PC-9 (cell line): ENCODE measurements around the gene MESP2. TPM values are rescaled to one million over a fixed set of nuclear protein-coding genes. Genes with fewer than 3 reads are reported as not detected.

ENCODE experiments used
- BruUV-seq: library from RNA; stranded (reverse); fragments of 400-500 nt; replicated peaks from 2 replicates; lab custom pipeline; 2021; lab: Mats Ljungman, UMichigan
- CTCF ChIA-PET: fragments of 300-600 bp; sonication (Branson Sonifier 250); formaldehyde crosslinking; loops from one replicate; lab custom pipeline; 2022; ENCODE audit warnings: antibody characterized with exemption; lab: Charles Lee
- POLR2A ChIA-PET: fragments of 300-600 bp; sonication (Branson Sonifier 250); formaldehyde crosslinking; loops from one replicate; lab custom pipeline; 2022; ENCODE audit warnings: antibody characterized with exemption; ENCODE audit not compliant: unreplicated experiment; lab: Charles Lee
- DNase-seq, 2 experiments: peaks; one replicate each; pipeline versions ENCODE4 v3.0.0 to v3.0.0-alpha.2; 2015 to 2022; ENCODE audit warnings: mixed read lengths in 1 of 2
- H2AFZ ChIP-seq: fragments of 200-600 bp; sonication (generic); 2 replicates; pipeline ENCODE4 v1.8.1; 2017; ENCODE audit warnings: antibody characterized with exemption
- H3F3A ChIP-seq: fragments of 200-600 bp; sonication (generic); 2 replicates; pipeline ENCODE4 v1.8.1; 2017; ENCODE audit warnings: antibody characterized with exemption, mild to moderate bottlenecking, low read depth; ENCODE audit not compliant: insufficient read depth
- H3K27ac ChIP-seq: fragments of 200-600 bp; sonication (generic); 2 replicates; pipeline ENCODE4 v1.6.1; 2016; ENCODE audit warnings: mixed run types
- H3K27me3 ChIP-seq: fragments of 200-600 bp; sonication (generic); 2 replicates; pipeline ENCODE4 v1.6.1; 2016; ENCODE audit warnings: low read depth, mixed run types; ENCODE audit not compliant: insufficient read depth
- H3K36me3 ChIP-seq: fragments of 200-600 bp; sonication (generic); 2 replicates; pipeline ENCODE4 v1.6.1; 2016; ENCODE audit warnings: low read depth, mixed run types
- H3K4me1 ChIP-seq: fragments of 200-600 bp; sonication (generic); replicated peaks from 2 replicates; pipeline ENCODE4 v1.6.1; 2016; ENCODE audit warnings: mixed run types; ENCODE audit not compliant: insufficient read depth
- H3K4me2 ChIP-seq: fragments of 200-600 bp; sonication (generic); 2 replicates; pipeline ENCODE4 v1.6.1; 2017; ENCODE audit warnings: mixed run types
- H3K4me3 ChIP-seq: fragments of 200-600 bp; sonication (generic); 2 replicates; pipeline ENCODE4 v1.6.1; 2016; ENCODE audit warnings: mixed run types
- H3K79me2 ChIP-seq: fragments of 200-600 bp; sonication (generic); 2 replicates; pipeline ENCODE4 v1.6.1; 2017; ENCODE audit warnings: low read depth, mixed run types
- H3K9me2 ChIP-seq: fragments of 200-600 bp; sonication (generic); 2 replicates; pipeline ENCODE4 v1.8.1; 2017; ENCODE audit warnings: mild to moderate bottlenecking; ENCODE audit not compliant: insufficient read depth
- H3K9me3 ChIP-seq: fragments of 200-600 bp; sonication (generic); 2 replicates; pipeline ENCODE4 v1.8.1; 2016; ENCODE audit warnings: low read depth; ENCODE audit not compliant: insufficient read depth
- H4K20me1 ChIP-seq: fragments of 200-600 bp; sonication (generic); 2 replicates; pipeline ENCODE4 v1.8.1; 2017; ENCODE audit not compliant: insufficient read depth
- EZH2 ChIP-seq: fragments of 200-600 bp; sonication (generic); IDR thresholded peaks from 2 replicates; pipeline ENCODE4 v1.8.0; 2017; ENCODE audit warnings: antibody characterized with exemption, low read depth
- intact Hi-C: fragments of 100-400 bp; cut with micrococcal nuclease; formaldehyde crosslinking; loops from one replicate; pipeline ENCODE4 v1.10.0; 2022; ENCODE audit not compliant: unreplicated experiment
- total RNA-seq: library from RNA; stranded (reverse); gene quantifications from 2 replicates; pipeline ENCODE4 v1.2.3, GENCODE V29; 2021
- TF ChIP-seq, protein P1 (sequence below): fragments of 200-600 bp; sonication (generic); conservative IDR thresholded peaks from 2 replicates; pipeline ENCODE4 v1.6.1; 2017; ENCODE audit warnings: mixed run types, antibody characterized with exemption, mild to moderate bottlenecking, moderate library complexity

The MESP2 gene
- total RNA-seq, 1 experiment from 2014 or later, result 1.3 TPM

DNA sequence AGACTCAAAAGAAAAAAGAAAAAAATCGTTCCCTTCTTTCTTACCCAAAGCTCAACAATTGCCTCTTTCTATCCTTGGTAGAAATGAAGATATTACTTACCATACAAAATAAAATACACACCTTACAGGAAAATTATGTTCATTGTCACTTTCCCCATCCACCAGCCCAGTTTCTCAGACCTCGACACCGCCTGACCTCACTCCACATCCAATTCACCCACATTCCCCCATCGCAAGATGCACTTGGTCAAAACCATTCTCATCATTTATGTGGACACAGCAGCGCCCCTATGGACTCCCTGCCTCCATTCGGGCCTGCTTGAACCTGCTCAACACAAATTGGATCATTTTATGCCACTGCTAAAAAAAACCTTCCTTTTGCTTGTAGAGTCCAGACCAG lies 31.6 kb downstream of the MESP2 start:
- peaks cover 21% of the 10 kb centered on the region; the same call in 1 of the 2 replicates for H3K36me3 ChIP-seq
- ChIA-PET CTCF (no interaction called here), POLR2A (interaction anchor here (0.7 kb wide), 1 partner anchor 29 kb away, joined by 5 read pairs; no protein-coding TSS in a partner anchor)
- no peaks in the 10 kb centered on the region for H3K9me2 ChIP-seq
- H4K20me1 ChIP-seq, result peaks cover 31% of the 10 kb centered on the region; the same call in 1 of the 2 replicates
- H3K27ac ChIP-seq, result 0 out of 2 replicates have a peak overlapping the region, but pooled peaks have one; percentile 16
- H3K4me2 ChIP-seq, result no peak overlapping the region
- no peaks in the 10 kb centered on the region for H3K9me3 ChIP-seq
- H3K27me3 ChIP-seq, result no peaks in the 10 kb centered on the region
- peaks cover 66% of the 10 kb centered on the region for H3K79me2 ChIP-seq
- TF ChIP-seq EZH2, result no peak
- TF ChIP-seq, protein P1, sequence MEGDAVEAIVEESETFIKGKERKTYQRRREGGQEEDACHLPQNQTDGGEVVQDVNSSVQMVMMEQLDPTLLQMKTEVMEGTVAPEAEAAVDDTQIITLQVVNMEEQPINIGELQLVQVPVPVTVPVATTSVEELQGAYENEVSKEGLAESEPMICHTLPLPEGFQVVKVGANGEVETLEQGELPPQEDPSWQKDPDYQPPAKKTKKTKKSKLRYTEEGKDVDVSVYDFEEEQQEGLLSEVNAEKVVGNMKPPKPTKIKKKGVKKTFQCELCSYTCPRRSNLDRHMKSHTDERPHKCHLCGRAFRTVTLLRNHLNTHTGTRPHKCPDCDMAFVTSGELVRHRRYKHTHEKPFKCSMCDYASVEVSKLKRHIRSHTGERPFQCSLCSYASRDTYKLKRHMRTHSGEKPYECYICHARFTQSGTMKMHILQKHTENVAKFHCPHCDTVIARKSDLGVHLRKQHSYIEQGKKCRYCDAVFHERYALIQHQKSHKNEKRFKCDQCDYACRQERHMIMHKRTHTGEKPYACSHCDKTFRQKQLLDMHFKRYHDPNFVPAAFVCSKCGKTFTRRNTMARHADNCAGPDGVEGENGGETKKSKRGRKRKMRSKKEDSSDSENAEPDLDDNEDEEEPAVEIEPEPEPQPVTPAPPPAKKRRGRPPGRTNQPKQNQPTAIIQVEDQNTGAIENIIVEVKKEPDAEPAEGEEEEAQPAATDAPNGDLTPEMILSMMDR, result no peak
- no peak overlapping the region for H3K4me3 ChIP-seq
- peaks cover 11% of the 10 kb centered on the region; the same call in 1 of the 2 replicates for H3F3A ChIP-seq
- DNase-seq, result no peak
- intact Hi-C loops, result no loop called here
- BruUV-seq, result no TSS peak
- no peak overlapping the region for H2AFZ ChIP-seq
- peaks cover 30% of the 10 kb centered on the region for H3K4me1 ChIP-seq

- peaks cover 73% of the 10 kb centered on the region for H3K79me2 ChIP-seq
- no peaks in the 10 kb centered on the region for H3K9me3 ChIP-seq
- no peaks in the 10 kb centered on the region for H3K27me3 ChIP-seq
- DNase-seq, result no peak
- POLR2A ChIA-PET, result interaction anchor here (0.6 kb wide), 1 partner anchor 29 kb away, joined by 4 read pairs; no protein-coding TSS in a partner anchor
- H3K4me1 ChIP-seq, result peaks cover 37% of the 10 kb centered on the region
- BruUV-seq, result no TSS peak
- H3K27ac ChIP-seq, result 0 out of 2 replicates have a peak overlapping the region, but pooled peaks have one; percentile 16
- no peak overlapping the region for H2AFZ ChIP-seq
- peaks cover 14% of the 10 kb centered on the region; the same call in 1 of the 2 replicates for H3F3A ChIP-seq
- no peak overlapping the region for H3K4me3 ChIP-seq
- H3K36me3 ChIP-seq, result peaks cover 23% of the 10 kb centered on the region; the same call in 1 of the 2 replicates
- CTCF ChIA-PET, result no interaction called here
- intact Hi-C loops, result no loop called here
- H3K9me2 ChIP-seq, result no peaks in the 10 kb centered on the region
- TF ChIP-seq, protein P1, result no peak
- TF ChIP-seq EZH2, result no peak
- no peak overlapping the region for H3K4me2 ChIP-seq
- peaks cover 31% of the 10 kb centered on the region; the same call in 1 of the 2 replicates for H4K20me1 ChIP-seq
Observed at GRCh38 chr15:89808160-89808870, 32.2 kb downstream of the MESP2 start.

DNA sequence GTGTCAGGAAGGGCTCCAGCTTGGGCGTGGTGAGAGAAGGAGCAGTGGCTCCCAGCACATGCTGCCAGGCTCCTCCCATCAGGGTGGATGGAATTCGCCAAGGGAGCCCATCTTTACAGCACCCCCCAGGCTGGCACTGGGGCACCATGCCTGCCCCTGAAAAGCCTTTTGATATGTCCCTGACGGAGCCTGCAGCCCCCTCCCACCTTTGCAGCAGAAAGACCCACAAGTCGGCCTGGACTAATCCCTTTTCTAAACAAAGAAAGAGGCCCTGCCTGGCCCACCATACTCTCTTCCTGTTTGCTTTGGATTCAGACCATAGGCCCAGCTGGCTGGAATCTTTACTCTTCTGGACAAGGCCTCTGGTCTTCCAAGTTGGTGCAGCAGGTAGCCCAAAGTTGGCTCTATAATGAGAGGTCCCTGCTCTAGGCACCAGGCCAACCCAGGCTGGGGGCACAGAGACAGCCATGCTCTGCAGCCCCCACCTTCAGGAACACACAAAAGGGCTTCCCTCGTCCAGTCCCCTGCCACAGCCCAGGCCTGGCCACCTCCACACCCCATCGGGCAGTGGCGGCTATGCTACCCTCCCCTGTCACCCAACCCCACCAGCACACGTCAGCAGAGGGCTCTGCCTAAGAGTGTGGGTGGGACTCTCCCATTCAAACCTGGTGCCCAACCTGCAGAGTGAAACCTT lies 33.1 kb downstream of the MESP2 start:
- no peak overlapping the region; the same call in 1 of the 2 replicates for H3K27ac ChIP-seq
- H3K36me3 ChIP-seq, result peaks cover 22% of the 10 kb centered on the region; the same call in 1 of the 2 replicates
- TF ChIP-seq, protein P1, result no peak
- TF ChIP-seq EZH2, result no peak
- peaks cover 14% of the 10 kb centered on the region; the same call in 1 of the 2 replicates for H3F3A ChIP-seq
- peaks cover 31% of the 10 kb centered on the region for H4K20me1 ChIP-seq
- intact Hi-C loops, result no loop called here
- no peaks in the 10 kb centered on the region for H3K27me3 ChIP-seq
- DNase-seq, result no peak
- ChIA-PET CTCF (no interaction called here), POLR2A (no interaction called here)
- no peak overlapping the region for H3K4me3 ChIP-seq
- H3K9me3 ChIP-seq, result no peaks in the 10 kb centered on the region
- no TSS peak for BruUV-seq
- peaks cover 82% of the 10 kb centered on the region for H3K79me2 ChIP-seq
- H2AFZ ChIP-seq, result no peak overlapping the region
- H3K4me1 ChIP-seq, result peaks cover 41% of the 10 kb centered on the region
- no peaks in the 10 kb centered on the region for H3K9me2 ChIP-seq
- H3K4me2 ChIP-seq, result no peak overlapping the region
